Endometrial microvascular endothelial cells (primary cell): ENCODE results near the gene FXYD2. TPM values are rescaled to one million over a fixed set of nuclear protein-coding genes. Genes with fewer than 3 reads are reported as not detected.

Source experiments
- in situ Hi-C: cut with HindIII; loops from 2 replicates; pipeline ENCODE4 v1.10.0; 2017; ENCODE audit warnings: low sequenced_read_pairs, low pct_unique_long_range_greater_than_20kb; ENCODE audit errors: inconsistent ontology term
- total RNA-seq: library from RNA; depleted of rRNA; stranded (reverse); fragments of >200 nt; gene quantifications from one replicate; pipeline ENCODE4 v1.2.3, GENCODE V29; 2015; ENCODE audit errors: inconsistent ontology term

FXYD2 gene
- total RNA-seq, 1 donor from 2014 or later = not detected

- in situ Hi-C loops = no loop called here
Measured at GRCh38 chr11:117837791-117838190, 13.2 kb upstream of the FXYD2 start.

- in situ Hi-C loops = no loop called here
Measured at GRCh38 chr11:117837070-117837776, 12.7 kb upstream of the FXYD2 start.

- in situ Hi-C loops = no loop called here
Measured at GRCh38 chr11:117836077-117836960, 11.8 kb upstream of the FXYD2 start.

GRCh38 chr11:117835576-117835975, 11.0 kb upstream of the FXYD2 start:
- in situ Hi-C loops = no loop called here

- in situ Hi-C loops = no loop called here
Measured at GRCh38 chr11:117834838-117835443, 10.4 kb upstream of the FXYD2 start.

- in situ Hi-C loops = no loop called here
Measured at GRCh38 chr11:117834068-117834810, 9.7 kb upstream of the FXYD2 start.

GRCh38 chr11:117833401-117833891, 8.9 kb upstream of the FXYD2 start:
- in situ Hi-C loops = no loop called here

- in situ Hi-C loops = no loop called here
Measured at GRCh38 chr11:117832511-117832910, 8.0 kb upstream of the FXYD2 start.

- in situ Hi-C loops = no loop called here
Measured at GRCh38 chr11:117831661-117832415, 7.3 kb upstream of the FXYD2 start.

- in situ Hi-C loops = no loop called here
Measured at GRCh38 chr11:117830674-117831351, 6.3 kb upstream of the FXYD2 start.

GRCh38 chr11:117830072-117830471, 5.5 kb upstream of the FXYD2 start:
- in situ Hi-C loops = no loop called here

- in situ Hi-C loops = no loop called here
Measured at GRCh38 chr11:117829369-117829725, 4.8 kb upstream of the FXYD2 start.

GRCh38 chr11:117828611-117829368, 4.2 kb upstream of the FXYD2 start:
- in situ Hi-C loops = no loop called here

- in situ Hi-C loops = no loop called here
Measured at GRCh38 chr11:117827521-117828511, 3.3 kb upstream of the FXYD2 start.

GRCh38 chr11:117826832-117827231, 2.3 kb upstream of the FXYD2 start:
- in situ Hi-C loops = no loop called here

GRCh38 chr11:117826190-117826570, 1.6 kb upstream of the FXYD2 start:
- in situ Hi-C loops = no loop called here
